SK-N-SH (cell line): ENCODE results near the gene OR2T10. TPM values are rescaled to one million over a fixed set of nuclear protein-coding genes. Genes with fewer than 3 reads are reported as not detected.

ENCODE experiments used
- CTCF ChIA-PET: fragments of 300-600, 350-600 bp; formaldehyde crosslinking; extraction: SDS; loops from one replicate; lab custom pipeline; 2021; lab: Yijun Ruan, JAX
- POLR2A ChIA-PET: fragments of 350-600 bp; sonication (Branson Sonifier 250); formaldehyde crosslinking; extraction: SDS; loops from one replicate; lab custom pipeline; 2020; ENCODE audit warnings: antibody characterized with exemption, inconsistent platforms; lab: Yijun Ruan, JAX
- DNase-seq: peaks from one replicate; pipeline ENCODE4 v3.0.0; 2012
- H2AFZ ChIP-seq: fragments of 200-600 bp; sonication (generic); 2 replicates; pipeline ENCODE4 v1.8.1; 2016; ENCODE audit warnings: antibody characterized with exemption, mild to moderate bottlenecking, low read depth
- H3F3A ChIP-seq: fragments of 200-600 bp; sonication (generic); replicated peaks from 2 replicates; pipeline ENCODE3; 2016; ENCODE audit warnings: antibody characterized with exemption, mild to moderate bottlenecking; ENCODE audit not compliant: insufficient read depth
- H3K27ac ChIP-seq, 2 experiments: fragments of 200-500 bp in 1 of 2; fragments of 200-600 bp in 1 of 2; sonication (Bioruptor generic) in 1 of 2; sonication (generic), shearing (Covaris generic) in 1 of 2; 2 replicates each; pipeline versions ENCODE4 v1.5.1 to v1.6.1; 2014 to 2016; ENCODE audit warnings: low read depth in 2 of 2, inconsistent platforms in 1 of 2, low read length in 1 of 2, mild to moderate bottlenecking in 1 of 2, mixed read lengths in 1 of 2
- H3K27me3 ChIP-seq: fragments of 200-600 bp; sonication (generic), shearing (Covaris generic); 2 replicates; pipeline ENCODE4 v1.6.1; 2016; ENCODE audit warnings: mixed run types; ENCODE audit not compliant: insufficient read depth
- H3K36me3 ChIP-seq, 2 experiments: fragments of 200-500 bp in 1 of 2; fragments of 200-600 bp in 1 of 2; sonication (Bioruptor generic) in 1 of 2; sonication (generic) in 1 of 2; replicated peaks in 1 of 2; 2 replicates each; pipeline versions ENCODE3 to v1.5.1; 2014 to 2016; ENCODE audit warnings: low read length in 1 of 2, mild to moderate bottlenecking in 1 of 2; ENCODE audit not compliant: insufficient read depth in 2 of 2, control insufficient read depth in 1 of 2
- H3K4me1 ChIP-seq, 2 experiments: fragments of 200-500 bp in 1 of 2; fragments of 200-600 bp in 1 of 2; sonication (Bioruptor generic) in 1 of 2; sonication (generic), shearing (Covaris generic) in 1 of 2; 2 replicates each; pipeline versions ENCODE4 v1.5.1 to v1.6.1; 2014 to 2016; ENCODE audit warnings: low read depth in 1 of 2, low read length in 1 of 2, mixed run types in 1 of 2; ENCODE audit not compliant: insufficient read depth in 2 of 2, control insufficient read depth in 1 of 2
- H3K4me2 ChIP-seq: fragments of 200-600 bp; sonication (generic), shearing (Covaris generic); 2 replicates; pipeline ENCODE4 v1.6.1; 2017; ENCODE audit warnings: mixed run types
- H3K4me3 ChIP-seq, 2 experiments: fragments of 200-500 bp in 1 of 2; fragments of 200-600 bp in 1 of 2; sonication (Bioruptor generic) in 1 of 2; sonication (generic), shearing (Covaris generic) in 1 of 2; 2 replicates each; pipeline versions ENCODE4 v1.5.1 to v1.8.1; 2014 to 2016; ENCODE audit warnings: low read depth in 2 of 2, inconsistent platforms in 1 of 2, low read length in 1 of 2, mild to moderate bottlenecking in 1 of 2, mixed read lengths in 1 of 2, moderate library complexity in 1 of 2
- H3K79me2 ChIP-seq: fragments of 200-600 bp; sonication (generic); 2 replicates; pipeline ENCODE4 v1.8.1; 2017; ENCODE audit warnings: mild to moderate bottlenecking; ENCODE audit not compliant: insufficient read depth
- H3K9ac ChIP-seq: fragments of 200-600 bp; sonication (generic); 2 replicates; pipeline ENCODE4 v1.6.1; 2017; ENCODE audit warnings: mixed run types
- H3K9me2 ChIP-seq: fragments of 200-600 bp; sonication (generic); 2 replicates; pipeline ENCODE4 v1.6.1; 2017; ENCODE audit warnings: mixed run types
- H3K9me3 ChIP-seq: fragments of 200-600 bp; sonication (generic); 2 replicates; pipeline ENCODE4 v1.6.1; 2017; ENCODE audit warnings: mixed run types, mild to moderate bottlenecking, moderate library complexity
- H4K20me1 ChIP-seq: fragments of 200-600 bp; sonication (generic); 2 replicates; pipeline ENCODE4 v1.6.1; 2017; ENCODE audit warnings: mild to moderate bottlenecking, mixed run types; ENCODE audit not compliant: insufficient read depth
- ELF1 ChIP-seq: IDR thresholded peaks from 2 replicates; pipeline ENCODE4 v1.4.0; 2012
- EP300 ChIP-seq, 2 experiments: IDR thresholded peaks; 2 replicates each; pipeline versions ENCODE4 v1.4.0 to v1.6.1; 2012; ENCODE audit warnings: borderline replicate concordance in 1 of 2, low read depth in 1 of 2, low read length in 1 of 2
- FOSL2 ChIP-seq: IDR thresholded peaks from 2 replicates; pipeline ENCODE4 v1.4.0; 2012; ENCODE audit warnings: low read depth, mild to moderate bottlenecking, moderate library complexity, borderline replicate concordance
- FOXM1 ChIP-seq: IDR thresholded peaks from 2 replicates; pipeline ENCODE4 v1.4.0; 2012; ENCODE audit warnings: low read depth, mild to moderate bottlenecking
- GABPA ChIP-seq: IDR thresholded peaks from 2 replicates; pipeline ENCODE4 v1.4.0; 2012; ENCODE audit warnings: low read depth, mild to moderate bottlenecking
- GATA2 ChIP-seq: sonication (generic); formaldehyde crosslinking; IDR thresholded peaks from 2 replicates; pipeline ENCODE4 v1.5.0; 2020; ENCODE audit warnings: mild to moderate bottlenecking, missing genetic modification reagents
- IRF3 ChIP-seq: fragments of 150-350 bp; IDR thresholded peaks from 2 replicates; pipeline ENCODE4 v1.6.1; 2016; ENCODE audit warnings: mild to moderate bottlenecking, low read depth, low read length
- JUND ChIP-seq: IDR thresholded peaks from 2 replicates; pipeline ENCODE4 v1.4.0; 2012
- MAX ChIP-seq: IDR thresholded peaks from 2 replicates; pipeline ENCODE4 v1.4.0; 2012; ENCODE audit warnings: low read depth
- MEF2A ChIP-seq: IDR thresholded peaks from 2 replicates; pipeline ENCODE4 v1.4.0; 2012; ENCODE audit warnings: low read depth, borderline replicate concordance
- MXI1 ChIP-seq: IDR thresholded peaks from 2 replicates; pipeline ENCODE4 v1.6.1; 2012; ENCODE audit warnings: mild to moderate bottlenecking, low read depth, low read length, improper control_type of control experiment
- POLR2AphosphoS5 ChIP-seq: IDR thresholded peaks from 2 replicates; pipeline ENCODE4 v1.6.1; 2012; ENCODE audit warnings: low read depth, low read length
- RCOR1 ChIP-seq: fragments of 150-350 bp; IDR thresholded peaks from 2 replicates; pipeline ENCODE4 v1.6.1; 2017; ENCODE audit warnings: antibody characterized with exemption, low read length
- RXRA ChIP-seq: IDR thresholded peaks from 2 replicates; pipeline ENCODE4 v1.4.0; 2012; ENCODE audit warnings: low read depth, mild to moderate bottlenecking, borderline replicate concordance
- SIN3A ChIP-seq: IDR thresholded peaks from 2 replicates; pipeline ENCODE4 v1.6.1; 2012; ENCODE audit warnings: low read depth, mild to moderate bottlenecking, low read length, moderate library complexity, borderline replicate concordance
- SMC3 ChIP-seq: IDR thresholded peaks from 2 replicates; pipeline ENCODE4 v1.6.1; 2012; ENCODE audit warnings: low read depth, low read length, improper control_type of control experiment
- TAF1 ChIP-seq: IDR thresholded peaks from 2 replicates; pipeline ENCODE4 v1.6.1; 2012; ENCODE audit warnings: low read depth, mild to moderate bottlenecking, low read length, moderate library complexity, borderline replicate concordance
- TCF12 ChIP-seq: IDR thresholded peaks from 2 replicates; pipeline ENCODE4 v1.4.0; 2012
- WGBS: methylation state at CpG from one replicate; pipeline ENCODE4 v1.1.6; 2017; ENCODE audit warnings: low lambda C conversion rate; 5-methylcytosine and 5-hydroxymethylcytosine counted together
- polyA plus RNA-seq, 3 experiments: library from polyadenylated mRNA; depleted of rRNA; stranded (reverse); fragments of >200 nt; gene quantifications; 2 replicates each; pipeline ENCODE4 v1.2.3, GENCODE V29; 2012
- TF ChIP-seq, protein P1 (sequence below): IDR thresholded peaks from 2 replicates; pipeline ENCODE4 v1.4.0; 2012; ENCODE audit warnings: low read depth, borderline replicate concordance
- TF ChIP-seq, protein P2 (sequence below): IDR thresholded peaks from 2 replicates; pipeline ENCODE4; 2012

OR2T10 gene
- polyA plus RNA-seq, 1 of the 3 experiments (the other 2 are of a cell fraction): not detected

- TF ChIP-seq FOSL2 (no peak), GABPA (no peak), TAF1 (no peak)
These were observed 14.4 kb upstream of the OR2T10 start (continued) for GRCh38 chr1:248611883-248612414.

GRCh38 chr1:248610301-248610700 lies 12.8 kb upstream of the OR2T10 start:
- Histone ChIP-seq H3K79me2 (no peaks in the 10 kb centered on the region), H3K4me2 (no peak overlapping the region), H3F3A (no peaks in the 10 kb centered on the region), H4K20me1 (no peaks in the 10 kb centered on the region), H3K9me3 (no peaks in the 10 kb centered on the region), H3K4me3 (no peak overlapping the region), H3K27me3 (peaks cover 9% of the 10 kb centered on the region; the same call in 1 of the 2 replicates)
- POLR2A ChIA-PET: no interaction called here
- CTCF ChIA-PET: interaction anchor here (0.7 to 1.9 kb wide), 4 partner anchors 9 to 198 kb away, joined by 3 to 7 read pairs (median 6); no protein-coding TSS in a partner anchor
- 2% methylated on average over 3 of the region's 3 CpGs for WGBS
- no peak for DNase-seq
- TF ChIP-seq POLR2AphosphoS5 (no peak), MAX (no peak), GATA2 (CRISPR knock-in tag) (no peak), IRF3 (no peak), EP300 (IDR thresholded peaks at IDR 0.05; ENCODE audit: borderline replicate concordance in 1 of 2, low read depth in 1 of 2, low read length in 1 of 2) (no peak), JUND (no peak), MEF2A (no peak), ELF1 (no peak), SIN3A (no peak), RCOR1 (no peak), TAF1 (no peak), FOXM1 (no peak), MXI1 (no peak), FOSL2 (no peak), RXRA (no peak), TCF12 (no peak), SMC3 (no peak)
- TF ChIP-seq, protein P1, sequence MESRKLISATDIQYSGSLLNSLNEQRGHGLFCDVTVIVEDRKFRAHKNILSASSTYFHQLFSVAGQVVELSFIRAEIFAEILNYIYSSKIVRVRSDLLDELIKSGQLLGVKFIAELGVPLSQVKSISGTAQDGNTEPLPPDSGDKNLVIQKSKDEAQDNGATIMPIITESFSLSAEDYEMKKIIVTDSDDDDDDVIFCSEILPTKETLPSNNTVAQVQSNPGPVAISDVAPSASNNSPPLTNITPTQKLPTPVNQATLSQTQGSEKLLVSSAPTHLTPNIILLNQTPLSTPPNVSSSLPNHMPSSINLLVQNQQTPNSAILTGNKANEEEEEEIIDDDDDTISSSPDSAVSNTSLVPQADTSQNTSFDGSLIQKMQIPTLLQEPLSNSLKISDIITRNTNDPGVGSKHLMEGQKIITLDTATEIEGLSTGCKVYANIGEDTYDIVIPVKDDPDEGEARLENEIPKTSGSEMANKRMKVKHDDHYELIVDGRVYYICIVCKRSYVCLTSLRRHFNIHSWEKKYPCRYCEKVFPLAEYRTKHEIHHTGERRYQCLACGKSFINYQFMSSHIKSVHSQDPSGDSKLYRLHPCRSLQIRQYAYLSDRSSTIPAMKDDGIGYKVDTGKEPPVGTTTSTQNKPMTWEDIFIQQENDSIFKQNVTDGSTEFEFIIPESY: no peak
- TF ChIP-seq, protein P2, sequence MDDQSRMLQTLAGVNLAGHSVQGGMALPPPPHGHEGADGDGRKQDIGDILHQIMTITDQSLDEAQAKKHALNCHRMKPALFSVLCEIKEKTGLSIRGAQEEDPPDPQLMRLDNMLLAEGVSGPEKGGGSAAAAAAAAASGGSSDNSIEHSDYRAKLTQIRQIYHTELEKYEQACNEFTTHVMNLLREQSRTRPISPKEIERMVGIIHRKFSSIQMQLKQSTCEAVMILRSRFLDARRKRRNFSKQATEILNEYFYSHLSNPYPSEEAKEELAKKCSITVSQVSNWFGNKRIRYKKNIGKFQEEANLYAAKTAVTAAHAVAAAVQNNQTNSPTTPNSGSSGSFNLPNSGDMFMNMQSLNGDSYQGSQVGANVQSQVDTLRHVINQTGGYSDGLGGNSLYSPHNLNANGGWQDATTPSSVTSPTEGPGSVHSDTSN: no peak
- TF ChIP-seq, all 33 proteins: peak for 0
- no peak overlapping the region for H3K27ac ChIP-seq
- H3K9ac ChIP-seq: no peak overlapping the region
- H2AFZ ChIP-seq: no peak overlapping the region
- no peaks in the 10 kb centered on the region for H3K4me1 ChIP-seq
- H3K9me2 ChIP-seq: no peaks in the 10 kb centered on the region
- no peaks in the 10 kb centered on the region for H3K36me3 ChIP-seq
